HG03196 (cell line): ENCODE measurements around the gene CRYBB2.
"Not testable (repeated sequence)": the region's sequence is repeated elsewhere in the genome, so short reads cannot be mapped to it uniquely, and the experiment has no call there.

ENCODE experiments used
- ATAC-seq: cut with Tn5 transposase; IDR thresholded peaks from one replicate; pipeline ENCODE4 v1.9.1; 2021; ENCODE audit not compliant: unreplicated experiment

CRYBB2 gene

DNA sequence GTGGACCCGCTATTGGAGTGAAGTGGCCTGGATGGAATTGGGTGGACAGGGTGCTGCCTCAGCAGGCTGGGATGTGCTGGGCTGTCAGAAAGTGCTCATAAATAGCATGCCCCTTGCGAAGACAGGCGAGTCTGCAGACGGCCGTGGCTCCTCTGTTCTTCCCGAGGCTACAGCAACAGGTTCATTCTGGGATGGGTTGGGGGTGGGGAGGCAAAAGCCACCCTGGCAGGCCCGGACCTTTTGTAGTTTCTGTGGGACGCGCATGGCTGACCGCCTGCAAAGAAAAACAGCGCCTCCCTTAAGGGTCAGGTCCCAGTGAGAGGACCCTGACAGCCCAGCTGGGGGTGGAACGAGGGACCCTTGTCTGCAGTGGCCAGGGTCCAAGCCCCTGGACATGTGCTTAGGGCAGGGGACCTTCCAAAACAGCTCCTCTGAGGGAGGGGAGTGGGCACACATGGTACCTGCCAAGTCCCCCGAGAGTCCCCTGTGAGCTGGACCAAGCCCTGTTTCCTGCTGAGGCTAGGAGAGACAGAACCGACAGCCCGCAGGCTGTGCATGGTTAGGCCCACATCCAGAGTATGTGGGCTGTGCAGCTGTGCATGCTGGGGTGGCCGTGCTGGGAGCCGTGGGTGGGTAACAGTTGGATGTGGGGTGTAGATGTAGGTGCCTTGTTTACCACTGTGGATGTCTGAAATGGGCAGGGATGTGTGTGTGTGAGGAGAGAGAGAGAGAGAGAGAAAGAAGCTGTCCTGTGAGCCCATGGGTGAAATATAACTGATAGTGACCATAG, 19.5 kb upstream of the CRYBB2 start, which contains the start of gene CRYBB3:
CRYBB3 (plus strand) TSS at position 128 of the 790 bp plus-strand sequence. CDS start 1,539 bp downstream, outside the sequence.
- ATAC-seq: no peak

DNA sequence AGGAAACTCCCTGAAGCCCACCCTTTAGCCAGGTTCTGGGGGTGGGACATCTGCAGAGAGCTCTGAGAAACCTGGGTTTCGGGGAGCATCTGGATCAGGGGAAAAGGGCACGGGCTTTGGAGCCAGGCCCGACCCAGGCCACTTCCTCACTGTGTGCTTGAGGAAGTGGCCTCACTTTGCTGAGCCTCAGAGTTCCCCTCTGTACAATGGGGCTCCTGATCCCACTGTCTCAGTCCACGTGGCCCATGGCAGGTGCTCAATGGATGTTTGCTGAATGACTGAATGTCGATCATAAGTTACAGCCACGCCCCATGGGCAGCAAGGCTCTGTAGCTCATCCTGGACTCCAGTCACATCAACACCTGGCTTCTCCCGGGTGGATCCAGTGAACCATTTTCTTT, 18.5 kb upstream of the CRYBB2 start:
- no peak for ATAC-seq

DNA sequence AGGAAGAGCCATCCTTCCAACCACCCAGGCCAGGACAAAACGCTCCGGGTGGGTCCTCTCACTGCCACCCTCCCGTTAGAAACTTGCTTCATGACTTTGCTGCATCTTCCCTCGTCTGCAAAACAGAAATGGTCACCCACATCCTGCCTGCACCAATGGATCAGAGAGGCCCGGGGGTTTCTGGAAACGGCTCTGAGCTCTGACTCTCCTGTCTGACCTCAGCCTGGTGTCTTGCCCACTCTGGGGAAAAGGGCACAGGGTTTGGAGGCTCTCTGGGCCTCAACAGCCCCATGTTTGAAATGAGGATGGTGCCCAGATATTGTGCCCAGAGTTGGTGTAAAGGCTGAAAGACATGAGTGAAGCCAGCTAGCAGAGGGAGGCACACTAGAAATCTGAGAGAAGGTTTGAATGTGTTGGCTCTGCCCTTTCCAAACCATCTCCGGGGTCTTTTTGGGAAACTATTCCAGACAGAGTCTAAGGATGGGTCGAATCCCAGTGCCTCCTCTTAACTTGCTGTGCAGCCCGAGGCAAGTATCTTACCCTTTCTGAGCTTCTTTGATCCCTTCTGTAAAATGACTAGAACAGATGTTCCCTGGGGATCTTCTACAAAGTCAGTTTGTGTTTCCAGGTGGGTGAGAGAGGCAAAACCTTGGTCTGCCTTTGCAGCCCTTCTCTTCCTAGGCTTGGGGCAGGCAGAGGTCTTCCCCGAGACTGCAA, 17.7 kb upstream of the CRYBB2 start:
- no peak for ATAC-seq

DNA sequence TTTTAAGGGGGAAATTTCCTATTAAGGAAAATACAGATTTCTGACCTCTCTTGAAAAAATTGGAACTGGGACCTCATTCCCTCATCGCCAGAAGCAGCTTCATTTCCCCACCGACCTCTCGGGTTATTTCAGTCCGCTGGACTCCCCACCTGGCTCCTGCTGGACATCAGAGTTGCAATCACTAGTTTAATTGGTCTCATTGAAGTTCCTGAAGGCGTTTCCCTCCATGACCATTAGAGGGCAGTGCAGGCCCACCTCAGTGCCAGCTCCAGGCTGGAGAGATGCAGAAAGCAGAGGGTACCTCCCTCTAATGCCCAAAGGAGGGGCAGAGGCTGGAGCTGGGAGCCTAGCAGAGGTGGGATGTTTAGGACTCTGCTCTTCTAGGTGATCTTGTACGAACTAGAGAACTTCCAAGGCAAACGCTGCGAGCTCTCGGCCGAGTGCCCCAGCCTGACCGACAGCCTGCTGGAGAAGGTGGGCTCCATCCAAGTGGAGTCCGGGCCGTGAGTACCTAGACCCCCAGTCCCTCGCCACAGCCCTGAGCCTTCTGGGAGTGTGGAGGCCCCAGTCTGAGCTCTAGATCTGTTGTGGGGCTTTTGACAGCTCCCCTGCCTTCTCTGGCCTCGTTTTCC, 17.0 kb upstream of the CRYBB2 start:
- ATAC-seq: no peak

DNA sequence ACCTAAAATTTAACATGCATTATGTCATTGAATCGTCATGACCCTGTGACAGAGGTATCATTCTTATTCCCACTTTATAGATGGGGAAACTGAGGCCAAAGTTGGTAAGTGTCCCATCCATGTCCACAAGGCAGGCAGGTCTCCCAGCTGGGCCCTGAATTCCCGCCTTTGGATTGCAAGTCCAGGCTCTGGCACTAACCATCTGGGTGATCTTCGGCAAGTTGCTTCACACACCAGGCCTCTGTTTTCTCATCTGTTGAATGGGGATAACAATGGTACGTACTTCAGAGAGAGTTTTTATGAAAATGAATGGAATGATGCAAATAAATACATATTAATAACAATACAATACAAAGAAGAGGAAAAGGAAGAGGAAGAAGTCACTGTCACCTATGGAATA, 16.4 kb upstream of the CRYBB2 start:
- no peak for ATAC-seq

DNA sequence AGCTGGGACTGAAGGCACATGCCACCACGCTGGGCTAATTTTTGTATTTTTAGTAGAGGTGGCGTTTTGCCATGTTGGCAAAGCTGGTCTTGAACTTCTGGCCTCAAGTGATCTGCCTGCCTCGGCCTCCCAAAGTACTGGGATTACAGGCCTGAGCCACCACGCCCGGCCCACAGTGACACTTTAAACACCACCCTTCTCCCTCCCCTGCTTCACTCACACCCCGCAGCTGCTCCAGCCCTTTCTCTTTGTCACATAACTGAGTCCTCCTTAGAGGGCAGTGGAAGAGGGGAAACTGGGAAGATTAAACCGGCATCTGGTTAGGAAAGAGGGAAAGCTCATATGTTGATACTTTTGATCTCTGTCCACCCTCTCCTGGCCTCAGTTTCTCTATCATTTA, 14.9 kb upstream of the CRYBB2 start:
- ATAC-seq: not testable (repeated sequence)

DNA sequence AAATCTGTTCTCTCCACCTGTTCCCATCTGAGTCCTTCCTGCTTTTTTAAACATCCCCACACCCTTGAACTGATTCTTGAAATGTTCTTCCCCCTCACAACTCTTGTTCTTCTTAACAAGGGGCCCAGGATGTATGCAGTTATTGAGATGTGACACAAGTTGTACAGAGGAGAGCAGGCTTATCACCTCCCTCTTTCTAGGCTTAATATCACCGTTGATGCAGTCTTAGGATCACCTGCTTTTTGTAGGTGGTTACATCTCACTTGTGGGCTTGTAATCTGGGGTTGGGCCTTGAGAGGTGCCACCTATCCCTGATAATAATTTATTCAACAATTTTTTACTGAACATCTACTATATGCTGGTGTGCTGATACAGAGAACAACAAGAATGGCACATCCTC, 13.6 kb upstream of the CRYBB2 start:
- ATAC-seq: no peak

DNA sequence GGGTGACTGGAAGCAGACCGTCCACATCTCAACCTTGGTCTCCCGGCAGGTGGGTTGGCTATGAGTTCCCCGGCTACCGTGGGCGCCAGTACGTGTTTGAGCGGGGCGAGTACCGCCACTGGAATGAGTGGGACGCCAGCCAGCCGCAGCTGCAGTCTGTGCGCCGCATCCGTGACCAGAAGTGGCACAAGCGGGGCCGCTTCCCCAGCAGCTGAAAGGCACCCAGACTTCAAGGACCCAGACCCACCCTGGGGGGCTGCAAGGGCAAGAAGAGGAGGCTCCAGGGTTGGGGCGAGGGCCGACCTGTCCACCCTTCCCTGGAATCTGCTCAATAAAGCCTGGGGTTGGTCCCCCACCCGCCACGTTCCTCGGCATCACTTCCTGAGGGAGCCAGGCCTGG, 12.4 kb upstream of the CRYBB2 start:
- ATAC-seq: no peak

DNA sequence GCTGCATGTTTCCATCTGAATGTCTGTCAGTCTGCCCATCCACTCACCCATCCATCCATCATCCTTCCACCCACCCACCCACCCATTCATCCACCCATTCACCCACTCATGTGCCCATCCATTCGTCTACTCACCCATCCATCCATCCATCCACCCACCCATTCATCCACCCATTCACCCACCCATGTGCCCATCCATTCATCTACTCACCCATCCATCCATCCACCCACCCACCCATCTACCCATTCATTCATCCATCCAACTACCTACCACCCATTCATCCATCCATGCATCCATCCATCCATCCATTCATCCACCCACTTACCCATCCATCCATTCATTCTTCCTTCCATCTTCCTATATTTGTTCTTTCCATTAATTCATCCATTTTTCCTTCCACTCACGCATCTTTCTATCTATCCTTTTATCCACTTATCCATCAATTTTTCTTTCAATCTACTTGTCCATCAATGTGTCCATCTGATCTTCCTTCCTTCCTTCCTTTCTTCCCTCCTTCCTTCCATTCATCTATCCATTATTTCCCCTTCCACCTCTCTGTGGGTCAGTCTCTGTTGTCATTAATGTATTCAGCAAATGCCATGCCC, 11.8 kb upstream of the CRYBB2 start:
- no peak for ATAC-seq

DNA sequence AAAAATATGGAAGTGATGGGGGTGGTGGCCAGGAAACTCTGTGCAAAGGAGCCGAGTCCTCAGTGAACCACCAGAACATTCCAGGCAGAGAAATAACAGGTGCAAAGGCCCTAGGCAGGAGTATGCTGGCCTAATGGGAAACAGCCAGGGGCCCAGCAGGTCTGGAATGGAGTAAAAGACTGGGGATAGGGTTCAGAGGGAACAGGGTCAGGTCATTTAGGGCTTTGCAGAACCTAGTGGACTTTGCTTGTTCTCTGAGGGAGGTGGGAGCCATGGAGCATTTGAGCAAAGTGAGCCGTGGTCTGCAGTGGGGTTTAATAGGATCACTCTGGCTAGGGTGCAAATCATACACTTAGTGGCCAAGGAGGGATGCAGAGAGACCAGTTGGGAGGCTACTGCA, 11.1 kb upstream of the CRYBB2 start:
- no peak for ATAC-seq

DNA sequence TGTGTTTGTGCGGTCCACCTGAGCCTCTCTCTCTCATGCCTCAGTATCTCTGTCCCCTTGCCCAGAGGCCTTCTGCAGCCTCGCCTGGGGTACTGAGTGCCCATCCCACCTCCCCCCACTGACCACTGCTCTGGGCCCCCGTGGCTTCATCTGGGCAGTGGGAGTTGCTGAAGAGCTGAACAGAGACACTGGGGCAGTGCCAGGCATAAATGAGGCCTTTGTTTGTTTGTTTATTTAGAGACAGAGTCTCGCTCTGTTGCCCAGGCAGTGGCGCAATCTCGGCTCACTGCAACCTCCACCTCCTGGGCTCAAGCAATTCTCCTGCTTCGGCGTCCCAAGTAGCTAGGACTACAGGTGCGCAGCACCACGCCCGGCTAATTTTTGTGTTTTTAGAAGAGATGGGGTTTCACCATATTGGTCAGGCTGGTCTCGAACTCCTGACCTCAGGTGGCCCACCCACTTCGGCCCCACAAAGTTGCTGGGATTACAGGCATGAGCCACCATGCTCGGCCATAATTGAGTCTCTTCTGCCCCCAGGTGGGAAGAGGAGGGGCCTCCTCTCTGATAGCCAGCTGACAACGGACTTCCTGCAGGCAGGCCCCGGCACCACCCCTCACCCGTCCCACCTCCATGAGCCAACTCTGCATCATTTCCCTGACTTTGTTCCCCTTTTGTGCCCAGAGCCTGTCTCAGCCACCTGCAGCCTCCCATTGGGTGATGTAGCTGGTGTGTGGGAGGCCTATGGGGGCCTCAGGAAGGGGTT, 10.5 kb upstream of the CRYBB2 start:
- no peak for ATAC-seq

DNA sequence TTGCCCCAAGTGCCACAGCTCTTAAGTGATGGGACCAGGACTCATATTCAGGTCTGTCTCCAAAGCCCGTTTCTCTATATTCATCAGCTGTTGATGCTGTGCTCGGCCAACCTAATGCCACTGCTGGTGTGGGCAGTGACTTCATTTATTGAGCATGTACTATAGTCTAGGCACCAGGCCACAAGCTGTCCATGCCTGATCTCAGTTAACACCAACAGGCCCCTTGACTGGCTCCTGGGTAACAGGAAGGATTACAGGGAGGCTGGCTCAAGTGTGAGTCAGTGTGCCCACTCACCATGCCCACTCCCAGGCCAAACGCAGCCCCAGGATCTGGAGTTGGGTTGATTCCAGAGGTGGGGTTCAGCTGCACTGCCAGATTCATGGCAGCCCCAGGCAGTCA, 8.6 kb upstream of the CRYBB2 start:
- ATAC-seq: no peak

DNA sequence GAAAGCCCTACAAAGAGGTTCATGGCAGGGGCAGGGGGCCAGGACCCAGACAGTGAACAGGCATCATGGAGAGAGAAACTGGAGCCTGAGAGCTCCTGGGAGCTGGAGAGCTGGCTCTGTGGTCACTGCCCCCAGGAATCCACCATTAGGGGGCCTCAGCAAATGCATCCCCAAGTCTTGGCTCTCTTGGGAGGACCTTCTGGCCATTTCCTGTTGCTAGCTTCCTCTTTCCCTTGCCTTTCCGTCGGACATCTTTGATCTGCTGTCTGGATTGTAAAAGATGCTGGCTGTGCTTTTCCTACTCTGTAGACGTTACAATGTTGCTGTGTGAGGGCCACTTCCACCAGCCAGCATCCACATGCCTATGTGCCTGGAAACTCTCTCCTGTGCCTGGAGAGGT, 7.1 kb upstream of the CRYBB2 start:
- ATAC-seq: no peak

DNA sequence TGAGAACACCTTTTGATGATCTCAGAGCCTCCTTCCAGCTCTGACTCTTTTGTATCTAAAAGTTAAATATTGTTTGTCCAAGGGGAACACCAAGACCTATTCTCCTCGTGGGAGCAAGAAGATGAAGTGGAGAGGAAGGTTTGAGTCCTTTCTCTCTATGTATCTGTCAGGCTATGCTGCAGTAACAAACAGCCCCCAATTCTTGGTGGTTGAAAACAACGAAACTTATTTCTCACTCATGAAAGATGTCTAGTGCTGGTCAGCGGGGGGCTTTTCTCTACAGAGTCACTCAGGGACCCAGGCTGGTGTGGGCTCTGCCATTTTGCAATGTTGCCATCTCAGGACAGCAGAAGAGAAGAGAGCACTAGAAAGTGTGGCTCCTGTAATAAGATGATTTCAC, 6.2 kb upstream of the CRYBB2 start:
- no peak for ATAC-seq

DNA sequence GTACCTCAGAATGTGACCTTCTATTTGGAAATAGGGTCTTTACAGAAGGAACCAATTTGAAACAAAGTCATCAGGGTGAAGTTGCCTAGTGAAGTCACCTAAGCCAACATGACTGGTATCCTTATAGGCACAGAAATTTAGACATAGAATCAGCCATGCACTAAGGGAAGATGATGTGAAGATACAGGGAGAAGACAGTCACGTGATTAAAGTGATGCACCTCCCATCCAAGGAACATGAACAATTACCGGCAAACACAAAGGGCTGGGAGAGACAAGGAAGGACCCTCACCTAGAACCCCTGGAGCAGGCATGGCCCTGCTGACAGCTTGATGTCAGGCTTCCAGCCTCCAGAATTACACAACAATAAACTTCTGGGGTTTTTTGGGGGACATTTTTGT, 3.2 kb upstream of the CRYBB2 start:
- ATAC-seq: no peak

DNA sequence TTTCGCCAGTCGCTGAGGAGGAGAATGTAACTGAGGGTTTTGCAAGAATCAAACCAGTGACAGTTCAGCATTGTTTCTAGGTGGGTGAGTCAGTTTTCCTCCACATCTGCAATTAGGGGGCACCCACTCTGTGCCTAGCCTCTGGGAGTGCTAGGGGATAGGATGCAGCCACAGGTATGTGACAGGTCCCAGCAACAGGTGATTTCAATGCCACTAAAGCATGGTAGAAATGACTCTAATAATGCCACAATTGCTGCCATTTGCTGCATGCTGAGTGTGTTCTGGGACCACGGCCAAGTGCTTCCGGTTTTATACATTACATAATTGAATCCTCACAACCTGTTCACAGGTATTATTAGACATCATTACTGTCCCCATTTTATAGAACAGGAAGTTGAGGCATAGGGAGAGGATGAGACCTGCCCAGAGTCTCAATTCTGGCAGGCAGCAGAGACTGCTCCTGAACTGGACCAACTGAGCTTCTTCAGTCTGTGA, 556 bp downstream of the CRYBB2 start:
- no peak for ATAC-seq

DNA sequence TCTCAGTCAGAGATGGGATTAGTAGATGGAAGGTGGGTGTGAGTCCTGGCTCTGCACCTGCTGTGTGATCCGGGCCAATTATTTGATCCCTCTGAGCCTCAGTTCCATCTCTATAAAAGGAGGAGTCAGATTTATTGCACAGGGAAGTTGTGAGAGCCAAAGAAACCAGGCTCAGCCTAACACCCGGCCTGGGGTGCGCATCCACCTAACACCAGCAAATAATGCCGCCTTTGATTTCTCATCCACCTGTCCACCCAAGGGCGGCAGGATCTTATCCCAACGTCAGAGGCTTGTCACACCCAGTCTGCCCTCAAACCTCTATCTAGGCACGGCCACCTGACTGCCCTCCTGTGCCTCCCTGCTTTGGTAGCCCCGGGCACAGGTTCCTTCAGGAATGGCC, 2.4 kb downstream of the CRYBB2 start:
- no peak for ATAC-seq

DNA sequence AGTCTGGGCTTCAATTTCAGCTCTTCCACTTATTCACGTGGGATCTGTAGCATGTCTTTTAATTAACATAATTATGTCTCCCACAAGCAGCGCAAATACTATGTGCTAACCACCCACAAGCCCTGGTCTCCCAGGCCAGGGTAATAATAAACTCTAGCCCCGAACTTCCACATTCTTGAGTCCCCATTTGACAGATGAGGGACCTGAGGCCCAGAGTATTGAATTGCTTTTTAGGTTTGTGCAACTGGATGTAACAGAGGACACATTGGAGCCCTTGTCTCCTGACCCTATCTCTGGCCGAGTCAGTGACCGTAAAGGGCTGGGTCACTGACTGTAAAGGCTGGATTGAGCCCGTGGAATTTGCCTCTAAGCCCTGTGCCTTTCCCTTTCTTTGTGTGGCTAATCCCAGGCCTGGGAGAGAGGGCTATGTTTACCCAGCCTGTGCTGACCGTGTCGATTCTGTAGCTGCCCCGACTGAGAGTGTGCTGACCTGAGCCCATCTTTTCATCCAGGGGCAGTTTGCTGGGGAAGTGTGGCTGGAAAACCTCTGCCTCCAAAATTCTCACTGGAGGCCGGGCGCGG, 3.9 kb downstream of the CRYBB2 start:
- no peak for ATAC-seq

DNA sequence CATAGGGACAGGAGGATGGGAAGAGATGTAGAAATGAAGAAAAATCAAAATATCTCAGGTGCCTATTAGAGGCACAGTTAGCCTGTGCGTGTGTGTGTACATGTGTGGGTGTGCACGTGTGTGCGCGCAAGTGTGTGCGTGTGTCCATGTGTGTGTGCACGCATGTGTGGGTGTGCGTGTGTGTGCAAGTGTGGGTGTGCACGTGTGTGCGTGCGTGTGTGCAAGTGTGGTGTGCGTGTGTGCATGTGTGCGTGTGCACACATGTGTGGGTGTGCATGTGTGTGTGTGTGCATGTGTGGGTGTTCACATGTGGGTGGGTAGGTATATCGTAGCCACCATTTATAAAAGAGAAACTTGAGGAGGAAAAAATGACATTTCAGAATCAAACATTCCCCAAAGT, 9.4 kb downstream of the CRYBB2 start:
- no peak for ATAC-seq

DNA sequence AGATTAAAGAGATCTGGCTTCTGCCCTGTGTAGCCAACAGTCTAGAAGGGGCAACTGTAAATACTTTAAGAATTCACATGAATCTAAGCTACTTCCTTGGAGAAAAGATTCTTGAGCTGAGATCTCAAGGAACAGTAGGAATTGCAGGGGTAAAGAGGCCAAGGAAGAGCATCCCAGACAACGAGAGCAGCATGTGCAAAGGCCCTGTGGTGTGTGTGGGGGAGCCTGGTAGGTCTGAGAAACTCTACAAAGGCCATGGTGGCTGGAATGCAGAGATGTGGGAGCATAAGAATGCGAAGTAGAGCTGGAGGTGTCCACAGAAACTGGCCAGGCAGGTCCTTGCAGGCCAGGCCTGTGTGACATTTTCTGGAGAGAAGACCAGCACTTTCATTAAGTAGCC, 11.3 kb downstream of the CRYBB2 start:
- ATAC-seq: not testable (repeated sequence)
